ENCODE data around the gene PPP1R27.

GRCh38 chr17:81810892-81811704, 23.8 kb downstream of the PPP1R27 start:
- TF ChIP-seq, protein P1, sequence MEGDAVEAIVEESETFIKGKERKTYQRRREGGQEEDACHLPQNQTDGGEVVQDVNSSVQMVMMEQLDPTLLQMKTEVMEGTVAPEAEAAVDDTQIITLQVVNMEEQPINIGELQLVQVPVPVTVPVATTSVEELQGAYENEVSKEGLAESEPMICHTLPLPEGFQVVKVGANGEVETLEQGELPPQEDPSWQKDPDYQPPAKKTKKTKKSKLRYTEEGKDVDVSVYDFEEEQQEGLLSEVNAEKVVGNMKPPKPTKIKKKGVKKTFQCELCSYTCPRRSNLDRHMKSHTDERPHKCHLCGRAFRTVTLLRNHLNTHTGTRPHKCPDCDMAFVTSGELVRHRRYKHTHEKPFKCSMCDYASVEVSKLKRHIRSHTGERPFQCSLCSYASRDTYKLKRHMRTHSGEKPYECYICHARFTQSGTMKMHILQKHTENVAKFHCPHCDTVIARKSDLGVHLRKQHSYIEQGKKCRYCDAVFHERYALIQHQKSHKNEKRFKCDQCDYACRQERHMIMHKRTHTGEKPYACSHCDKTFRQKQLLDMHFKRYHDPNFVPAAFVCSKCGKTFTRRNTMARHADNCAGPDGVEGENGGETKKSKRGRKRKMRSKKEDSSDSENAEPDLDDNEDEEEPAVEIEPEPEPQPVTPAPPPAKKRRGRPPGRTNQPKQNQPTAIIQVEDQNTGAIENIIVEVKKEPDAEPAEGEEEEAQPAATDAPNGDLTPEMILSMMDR (IDR thresholded peaks at IDR 0.05): no peak
- TF ChIP-seq POLR2AphosphoS5 (IDR thresholded peaks at IDR 0.05; ENCODE audit: insufficient read depth in 1 of 2, low read depth in 1 of 2): no peak

Data from vagina (tissue), 2 donors.